LoVo (cell line): ENCODE results near the gene GALNT11.
"Not testable (repeated sequence)": the region's sequence is repeated elsewhere in the genome, so short reads cannot be mapped to it uniquely, and the experiment has no call there.

Experiments used
- DNase-seq: peaks from one replicate; pipeline ENCODE4 v3.0.0-alpha.2; 2016; ENCODE audit warnings: low spot score

Gene GALNT11

GRCh38 chr7:152075379-152075778 lies 49.9 kb downstream of the GALNT11 start:
- DNase-seq = not testable (repeated sequence)

- DNase-seq = peak; percentile 41
Observed at GRCh38 chr7:152076324-152076821, 50.9 kb downstream of the GALNT11 start.

- DNase-seq = peak; percentile 31
Observed at GRCh38 chr7:152076940-152077933, 51.8 kb downstream of the GALNT11 start.

- no peak for DNase-seq
Observed at GRCh38 chr7:152078025-152078424, 52.6 kb downstream of the GALNT11 start.

GRCh38 chr7:152078786-152079185 lies 53.3 kb downstream of the GALNT11 start:
- DNase-seq = no peak

GRCh38 chr7:152081088-152081487 lies 55.6 kb downstream of the GALNT11 start:
- DNase-seq = peak; percentile 88

- peak; percentile 61 for DNase-seq
Observed at GRCh38 chr7:152082073-152082721, 56.7 kb downstream of the GALNT11 start.

GRCh38 chr7:152085131-152085530 lies 59.7 kb downstream of the GALNT11 start:
- no peak for DNase-seq

GRCh38 chr7:152086513-152086912 lies 61.0 kb downstream of the GALNT11 start:
- DNase-seq = no peak

- DNase-seq = no peak
Observed at GRCh38 chr7:152089183-152089582, 63.7 kb downstream of the GALNT11 start.

GRCh38 chr7:152090747-152091146 lies 65.3 kb downstream of the GALNT11 start:
- no peak for DNase-seq

GRCh38 chr7:152093717-152094116 lies 68.2 kb downstream of the GALNT11 start:
- DNase-seq = no peak

- DNase-seq = no peak
Observed at GRCh38 chr7:152095771-152096170, 70.3 kb downstream of the GALNT11 start.

- no peak for DNase-seq
Observed at GRCh38 chr7:152097330-152097729, 71.9 kb downstream of the GALNT11 start.

GRCh38 chr7:152103066-152103465 lies 77.6 kb downstream of the GALNT11 start:
- DNase-seq = no peak

- DNase-seq = no peak
Observed at GRCh38 chr7:152103691-152104090, 78.2 kb downstream of the GALNT11 start.

- DNase-seq = no peak
Observed at GRCh38 chr7:152105205-152105604, 79.7 kb downstream of the GALNT11 start.

- no peak for DNase-seq
Observed at GRCh38 chr7:152106990-152107389, 81.5 kb downstream of the GALNT11 start.

GRCh38 chr7:152107945-152108344 lies 82.5 kb downstream of the GALNT11 start:
- DNase-seq = no peak

GRCh38 chr7:152108359-152108758 lies 82.9 kb downstream of the GALNT11 start:
- DNase-seq = no peak

GRCh38 chr7:152112829-152113228 lies 87.4 kb downstream of the GALNT11 start:
- no peak for DNase-seq

GRCh38 chr7:152115021-152115718 lies 89.7 kb downstream of the GALNT11 start:
- no peak for DNase-seq
